CD4-positive, alpha-beta T cell treated with Interleukin-1 beta for 1 hour (primary cell): ENCODE data around the gene NFASC.

Source experiments
- DNase-seq, 2 donors: peaks; one replicate each; pipeline ENCODE4 v3.0.0-alpha.2; 2020 to 2022

The NFASC gene

GRCh38 chr1:204870160-204870912, at the start of gene NFASC:
Gene NFASC (plus strand): TSS chr1:204870862. CDS start chr1:204944316, 73,454 bp downstream.
- DNase-seq: no peak

GRCh38 chr1:204821476-204821875, 49.2 kb upstream of the NFASC start:
- no peak for DNase-seq

- DNase-seq: no peak
Observed at GRCh38 chr1:204821924-204822323, 48.7 kb upstream of the NFASC start.

- no peak for DNase-seq
Observed at GRCh38 chr1:204826970-204827369, 43.7 kb upstream of the NFASC start.

- DNase-seq: peak; percentile 14 to 21
Observed at GRCh38 chr1:204828352-204828850, 42.3 kb upstream of the NFASC start.

GRCh38 chr1:204829133-204829825, 41.4 kb upstream of the NFASC start:
- no peak for DNase-seq

GRCh38 chr1:204830747-204831146, 39.9 kb upstream of the NFASC start:
- DNase-seq: no peak

- DNase-seq: no peak
Observed at GRCh38 chr1:204831186-204831585, 39.5 kb upstream of the NFASC start.

- DNase-seq: no peak
Observed at GRCh38 chr1:204834336-204834735, 36.3 kb upstream of the NFASC start.

GRCh38 chr1:204834752-204835151, 35.9 kb upstream of the NFASC start:
- no peak for DNase-seq

GRCh38 chr1:204835737-204836136, 34.9 kb upstream of the NFASC start:
- DNase-seq: no peak

- no peak for DNase-seq
Observed at GRCh38 chr1:204836856-204837255, 33.8 kb upstream of the NFASC start.

GRCh38 chr1:204837440-204838084, 33.1 kb upstream of the NFASC start:
- DNase-seq: no peak

GRCh38 chr1:204841316-204841715, 29.3 kb upstream of the NFASC start:
- DNase-seq: no peak

GRCh38 chr1:204841798-204842197, 28.9 kb upstream of the NFASC start:
- no peak for DNase-seq

GRCh38 chr1:204842369-204842768, 28.3 kb upstream of the NFASC start:
- no peak for DNase-seq

- DNase-seq: no peak
Observed at GRCh38 chr1:204842892-204843291, 27.8 kb upstream of the NFASC start.

GRCh38 chr1:204846546-204846945, 24.1 kb upstream of the NFASC start:
- no peak for DNase-seq

- DNase-seq: no peak
Observed at GRCh38 chr1:204848579-204848978, 22.1 kb upstream of the NFASC start.

- DNase-seq: no peak
Observed at GRCh38 chr1:204852854-204853253, 17.8 kb upstream of the NFASC start.

- no peak for DNase-seq
Observed at GRCh38 chr1:204853436-204853835, 17.2 kb upstream of the NFASC start.

GRCh38 chr1:204854286-204854685, 16.4 kb upstream of the NFASC start:
- no peak for DNase-seq

GRCh38 chr1:204858363-204858821, 12.3 kb upstream of the NFASC start:
- no peak for DNase-seq

GRCh38 chr1:204859861-204860267, 10.8 kb upstream of the NFASC start:
- DNase-seq: no peak
